Renal pelvis (tissue), 4 donors: ENCODE data around the gene ABTB2. TPM values are rescaled to one million over a fixed set of nuclear protein-coding genes. Genes with fewer than 3 reads are reported as not detected.
"Not testable (repeated sequence)": the region's sequence is repeated elsewhere in the genome, so short reads cannot be mapped to it uniquely, and the experiment has no call there.

Experiments
- DNase-seq: peaks from one replicate; pipeline ENCODE4 v3.0.0-alpha.2; 2013
- polyA plus RNA-seq, 3 donors: library from polyadenylated mRNA; unstranded; fragments of 120-200 nt; gene quantifications; one replicate each; pipeline ENCODE4 v1.2.1, GENCODE V29; 2013; ENCODE audit not compliant: insufficient read length in 3 of 3

Gene ABTB2
- polyA plus RNA-seq, 3 donors, result 8.1 to 10.4 (median 9.1) TPM

DNA sequence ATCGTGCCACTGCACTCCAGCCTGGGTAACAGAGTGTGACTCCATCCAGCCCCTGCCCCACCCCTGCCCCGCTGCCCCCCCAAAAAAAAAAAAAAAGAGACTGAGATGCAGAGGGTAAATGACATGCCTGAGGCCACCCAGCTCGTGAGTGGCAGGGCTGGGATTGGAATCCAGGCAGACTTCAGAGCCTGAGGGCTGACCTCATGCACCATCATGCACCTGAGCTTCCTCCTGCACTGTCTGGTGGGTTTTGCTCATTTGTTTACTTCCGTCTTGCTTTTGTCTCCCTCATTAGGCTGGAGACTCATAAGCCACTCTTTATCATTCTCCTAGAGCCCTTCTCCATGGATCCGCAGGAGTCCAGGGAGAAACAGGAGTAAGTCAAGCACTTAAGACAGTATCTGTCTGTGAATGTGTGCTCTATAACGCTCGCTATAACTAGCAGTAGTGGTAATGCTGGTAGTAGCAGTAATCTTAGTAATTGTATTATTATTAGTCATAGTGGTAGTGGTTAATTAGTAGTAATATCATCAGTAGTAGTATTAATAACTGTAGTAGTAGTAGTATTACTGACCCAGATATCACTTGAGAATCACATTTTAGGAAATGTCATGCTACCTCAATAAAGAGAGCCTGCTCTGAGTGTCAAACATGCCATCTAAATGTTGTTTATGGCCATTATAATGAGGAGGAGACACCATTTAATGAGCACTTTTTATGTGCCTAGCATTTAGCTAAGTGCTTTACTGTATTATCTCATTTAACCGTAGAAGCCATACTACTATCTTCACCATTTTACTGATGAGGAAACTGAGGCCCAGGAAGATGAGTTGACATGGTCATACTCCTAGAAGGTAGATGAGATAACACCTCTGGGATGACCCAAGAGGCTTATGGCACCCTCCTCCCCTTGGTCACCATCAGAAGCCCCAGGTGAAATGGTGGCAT lies 167.3 kb downstream of the ABTB2 start:
- DNase-seq, result no peak

DNA sequence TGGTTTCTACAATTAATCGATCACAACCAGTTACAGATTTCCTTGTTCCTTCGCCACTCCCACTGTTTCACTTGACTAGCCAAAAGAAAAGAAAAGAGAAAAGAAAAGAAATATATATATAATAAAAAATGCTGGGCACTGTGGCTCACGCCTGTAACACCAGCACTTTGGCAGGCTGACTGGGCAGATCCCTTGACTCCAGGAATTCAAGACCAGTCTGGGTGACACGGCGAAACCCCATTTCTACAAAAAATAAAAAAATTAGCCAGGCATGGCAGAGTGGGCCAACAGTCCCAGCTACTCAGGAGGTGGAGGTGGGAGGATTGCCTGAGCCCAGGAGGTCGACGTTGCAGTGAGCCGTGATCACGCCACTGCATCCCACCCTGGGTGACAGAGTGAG lies 168.6 kb downstream of the ABTB2 start:
- DNase-seq, result no peak

DNA sequence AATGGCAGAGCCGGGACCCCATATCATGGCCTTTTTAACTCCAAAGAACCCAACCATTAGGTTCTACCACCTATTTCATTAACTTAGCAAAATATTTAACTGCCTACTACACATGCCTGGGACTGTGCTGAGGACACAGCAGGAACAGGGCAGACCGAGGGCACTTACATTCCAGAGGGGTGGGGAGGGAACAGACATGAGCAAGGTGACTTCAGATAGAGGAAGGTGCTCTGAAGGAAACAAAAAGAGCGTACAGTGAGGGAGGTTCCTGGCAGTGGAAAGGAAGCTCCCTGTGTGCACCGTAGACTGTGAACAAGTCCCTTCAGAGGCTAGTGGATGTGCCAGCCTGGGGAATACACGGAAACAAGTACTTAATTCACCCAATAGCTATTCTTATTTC lies 169.6 kb downstream of the ABTB2 start:
- no peak for DNase-seq

DNA sequence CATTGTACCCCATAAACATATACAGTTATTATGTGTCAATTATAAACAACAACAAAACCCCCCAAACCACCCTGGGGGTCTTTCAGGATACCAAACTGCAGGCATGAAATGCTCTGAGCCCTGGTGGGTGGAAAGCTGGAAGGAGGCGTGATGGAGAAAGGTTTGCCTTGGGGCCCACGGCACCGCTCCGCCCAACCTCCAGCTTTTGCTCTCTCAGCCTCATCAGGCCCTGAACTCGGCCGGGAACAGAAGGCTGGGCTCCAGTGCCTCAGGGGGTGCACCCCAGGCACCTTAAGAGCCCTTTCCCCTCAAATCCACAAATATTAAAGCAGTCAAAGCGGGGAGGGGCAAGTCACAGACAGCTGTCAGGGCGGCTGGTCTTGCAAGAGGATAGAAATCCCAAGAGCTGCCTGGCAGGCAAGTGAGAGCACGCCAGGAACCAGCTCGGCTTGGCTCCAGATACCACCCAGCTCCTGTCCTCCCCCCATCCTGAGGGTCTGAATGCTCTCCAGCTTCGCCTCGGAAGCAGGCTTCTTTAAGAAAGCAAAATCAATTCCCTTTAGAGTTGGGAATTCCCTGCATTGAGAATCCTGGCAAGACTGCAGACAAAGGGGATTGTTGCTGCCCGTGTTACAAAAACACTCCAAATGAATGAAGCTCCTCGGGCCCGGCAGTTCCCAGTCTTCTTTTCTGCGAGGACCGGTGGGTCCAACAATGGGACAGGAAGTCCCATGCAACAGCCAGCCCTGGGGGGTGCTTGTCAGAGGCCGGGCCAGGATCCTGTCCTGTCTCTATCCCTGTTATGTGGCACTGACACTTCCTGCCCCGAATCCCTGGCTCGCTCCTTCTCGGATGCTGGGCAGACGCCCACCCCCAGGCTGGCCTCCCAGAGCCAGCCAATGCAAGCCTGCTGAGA lies 171.6 kb downstream of the ABTB2 start:
- no peak for DNase-seq

DNA sequence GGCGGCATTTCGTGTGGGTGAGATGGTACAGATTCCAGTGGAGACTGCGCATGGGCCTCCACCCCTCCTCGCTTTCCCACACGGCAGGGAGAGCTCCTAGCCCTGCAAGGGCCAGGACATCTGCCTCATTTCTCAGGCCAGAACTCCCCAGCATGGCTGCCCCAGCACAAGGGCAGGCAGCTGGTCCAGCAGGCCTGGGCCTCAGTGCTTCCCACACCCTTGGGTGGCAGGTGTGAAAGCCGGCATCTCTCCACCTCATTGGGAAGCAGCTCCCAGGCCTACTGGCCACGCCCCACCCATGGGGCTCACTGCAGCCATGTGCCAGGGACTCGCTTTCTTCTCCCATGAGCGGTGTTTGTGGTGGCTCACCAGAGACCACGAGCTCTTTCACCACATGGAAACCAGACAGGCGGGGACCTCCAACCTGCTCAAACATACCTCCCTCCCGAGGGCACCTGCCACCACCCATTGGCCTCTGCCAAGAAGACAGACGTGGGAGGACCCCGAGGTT lies 173.2 kb downstream of the ABTB2 start:
- no peak for DNase-seq

DNA sequence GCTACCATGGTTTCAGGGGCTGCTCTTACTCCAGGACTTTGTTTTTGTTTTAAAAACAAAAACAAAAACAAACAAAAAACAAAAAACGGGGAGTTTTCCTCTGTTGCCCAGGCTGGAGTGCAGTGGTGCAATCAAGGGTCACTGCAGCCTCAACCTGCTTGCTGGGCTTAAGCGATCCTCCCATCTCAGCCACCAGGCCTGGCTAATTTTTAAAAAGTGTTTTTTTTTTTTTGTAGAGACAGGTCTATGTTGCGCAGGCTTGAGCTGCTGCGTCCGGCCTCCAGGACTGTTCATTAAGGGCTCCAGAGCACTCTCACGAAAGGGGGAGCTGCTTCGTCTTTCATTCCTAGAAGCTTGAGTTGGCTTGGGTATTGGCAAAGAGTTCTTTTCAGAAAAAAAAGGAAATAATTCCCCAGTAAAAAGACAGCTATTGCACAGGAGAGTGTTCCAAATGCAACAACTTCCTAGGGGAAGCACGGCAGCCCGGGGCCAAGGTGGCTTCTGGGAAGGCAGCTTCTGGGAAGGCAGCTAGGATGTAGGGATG lies 173.9 kb downstream of the ABTB2 start:
- DNase-seq, result no peak

DNA sequence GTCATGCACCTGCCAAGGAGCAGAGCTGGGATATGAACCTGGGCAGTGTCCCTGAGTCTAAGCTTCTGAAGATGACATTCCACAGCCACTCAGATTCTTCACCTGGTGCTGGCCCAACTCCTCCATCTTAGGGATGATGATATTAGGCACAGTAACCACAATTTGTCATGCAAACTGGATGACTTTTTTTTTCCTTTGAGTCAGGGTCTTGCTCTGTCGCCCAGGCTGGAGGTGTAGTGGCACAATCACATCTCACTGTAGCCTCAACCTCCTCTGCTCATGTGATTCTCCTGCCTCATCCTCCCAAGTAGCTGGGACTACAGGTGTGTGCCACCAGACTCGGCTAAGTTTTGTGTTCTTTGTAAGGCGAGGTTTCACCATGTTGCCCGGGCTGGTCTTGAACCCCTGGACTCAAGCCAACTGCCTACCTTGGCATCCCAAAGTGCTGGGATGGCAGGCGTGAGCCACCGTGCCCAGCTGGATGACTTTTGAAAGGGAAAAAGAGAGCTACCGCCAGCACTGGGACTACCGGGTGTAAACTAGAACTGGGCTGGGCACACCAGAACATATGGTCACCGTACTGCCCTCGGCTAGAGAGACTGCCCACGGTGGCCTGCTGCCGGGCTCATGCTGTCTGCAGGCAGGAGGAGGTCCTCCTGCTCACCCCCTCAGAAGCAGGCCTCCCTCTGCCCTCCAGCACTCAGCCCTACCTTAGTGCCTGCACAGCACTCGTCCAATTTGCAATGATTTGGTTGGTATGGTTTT lies 174.7 kb downstream of the ABTB2 start:
- no peak for DNase-seq

DNA sequence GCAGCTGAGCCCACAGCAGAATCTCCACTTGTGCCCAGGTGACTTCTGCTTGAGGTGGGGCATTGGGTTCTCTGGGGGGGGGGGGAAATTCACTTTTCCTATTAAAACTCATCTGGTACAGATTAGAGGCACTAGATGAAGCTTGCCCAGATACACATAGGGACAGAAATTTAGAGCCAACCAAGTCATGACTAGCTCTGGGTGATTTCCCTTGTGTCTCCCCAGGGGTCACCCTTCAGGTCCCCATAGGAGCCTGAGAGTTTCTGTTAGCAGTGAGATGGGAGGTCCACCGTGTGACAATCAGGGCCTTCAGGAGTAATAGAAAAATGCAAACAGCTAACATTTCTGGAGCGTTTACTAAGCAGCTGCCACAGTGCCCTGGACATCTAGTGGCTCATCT lies 175.4 kb downstream of the ABTB2 start:
- DNase-seq, result no peak

DNA sequence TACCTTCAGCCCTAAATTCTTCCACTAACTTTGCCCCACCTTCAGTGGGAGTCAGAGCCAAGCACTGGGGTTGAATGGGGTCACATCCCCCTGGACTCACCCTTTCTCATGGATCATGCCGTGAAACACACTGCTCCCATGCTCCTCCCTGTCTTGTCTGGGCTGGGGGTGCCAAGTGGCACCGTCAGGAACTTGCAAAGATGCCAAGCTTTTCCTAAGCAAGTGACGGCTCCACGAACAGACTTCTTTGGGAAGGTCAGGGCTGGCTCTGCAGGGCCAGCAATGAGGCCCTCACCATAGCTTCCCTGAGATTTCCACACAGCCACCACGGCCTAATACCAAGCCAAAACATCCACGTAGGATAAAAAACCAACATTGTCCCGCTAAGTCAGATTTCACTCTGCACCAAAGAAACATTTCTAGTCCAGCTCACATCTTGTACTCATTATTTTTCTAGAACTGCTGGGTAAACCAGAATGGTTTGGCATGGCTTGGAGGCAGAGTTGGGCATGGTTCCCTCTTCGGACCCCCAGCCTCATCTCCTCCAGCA lies 175.9 kb downstream of the ABTB2 start:
- no peak for DNase-seq

DNA sequence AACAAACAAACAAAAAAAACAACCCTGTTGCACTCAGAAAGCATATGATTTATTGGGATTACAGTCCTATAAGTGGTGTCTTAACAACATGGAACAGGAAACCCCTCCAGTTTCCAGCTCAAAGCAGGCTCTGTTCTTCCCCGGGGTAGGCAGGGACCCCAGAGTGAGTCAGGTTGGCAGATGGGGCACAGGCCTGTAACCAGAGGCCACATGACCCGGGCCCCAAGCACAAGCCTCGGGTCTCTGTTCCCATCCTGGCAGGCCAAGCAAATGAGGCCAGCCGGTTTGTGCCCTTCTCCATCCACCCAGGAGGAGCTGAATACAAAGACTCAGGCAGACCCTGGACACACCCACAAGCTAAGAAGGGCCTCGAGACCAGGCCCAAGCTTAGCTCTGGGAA lies 176.6 kb downstream of the ABTB2 start:
- no peak for DNase-seq

DNA sequence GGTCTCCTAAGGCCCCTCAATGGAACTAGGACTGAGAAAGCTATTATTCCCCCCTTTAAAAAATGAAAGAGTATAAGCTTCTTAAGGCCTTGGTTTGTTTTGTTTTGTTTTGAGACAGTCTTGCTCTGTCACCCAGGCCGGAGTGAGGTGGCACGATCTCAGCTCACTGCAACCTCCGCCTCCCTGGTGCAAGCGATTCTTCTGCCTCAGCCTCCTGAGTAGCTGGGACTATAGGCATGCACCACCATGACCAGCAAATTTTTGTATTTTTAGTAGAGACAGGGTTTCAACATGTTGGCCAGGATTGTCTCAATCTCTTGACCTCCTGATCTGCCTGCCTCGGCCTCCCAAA lies 177.0 kb downstream of the ABTB2 start:
- DNase-seq, result not testable (repeated sequence)

DNA sequence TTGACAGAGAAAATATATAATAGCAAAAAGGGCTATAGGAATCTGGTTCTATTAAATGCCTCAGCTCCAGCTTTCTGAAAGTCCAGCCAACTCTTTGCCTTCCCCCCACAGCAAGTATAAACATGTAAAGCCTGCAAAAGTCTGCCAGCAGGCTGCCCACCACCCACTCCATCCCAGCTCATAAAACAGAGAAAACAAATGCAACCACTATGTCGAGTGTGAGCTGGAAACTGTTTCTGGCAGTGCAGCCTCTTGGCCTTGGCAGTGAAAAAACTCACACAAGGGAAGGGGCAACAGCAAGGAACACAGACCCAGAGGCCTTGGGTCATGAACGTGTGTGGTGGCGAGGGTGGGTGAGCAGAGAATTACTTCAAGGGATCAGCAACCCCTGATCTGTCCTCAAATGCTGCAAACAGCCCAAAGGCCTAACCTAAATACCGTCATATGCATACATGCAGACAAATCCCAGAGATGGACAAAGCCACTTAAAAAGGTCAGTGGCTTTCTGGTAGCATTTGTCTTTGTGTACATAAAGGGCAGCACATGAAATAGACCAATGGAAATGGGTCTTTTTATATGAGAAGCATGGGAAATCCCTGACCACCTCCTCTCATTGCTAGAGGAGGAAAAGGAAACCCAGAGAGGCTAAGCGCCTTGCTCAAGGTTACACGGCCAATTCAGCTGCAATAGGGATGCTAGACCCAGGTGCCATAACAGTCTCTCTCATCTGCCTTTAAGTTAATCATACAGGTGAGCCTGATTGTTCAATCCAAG lies 177.6 kb downstream of the ABTB2 start:
- DNase-seq, result no peak

DNA sequence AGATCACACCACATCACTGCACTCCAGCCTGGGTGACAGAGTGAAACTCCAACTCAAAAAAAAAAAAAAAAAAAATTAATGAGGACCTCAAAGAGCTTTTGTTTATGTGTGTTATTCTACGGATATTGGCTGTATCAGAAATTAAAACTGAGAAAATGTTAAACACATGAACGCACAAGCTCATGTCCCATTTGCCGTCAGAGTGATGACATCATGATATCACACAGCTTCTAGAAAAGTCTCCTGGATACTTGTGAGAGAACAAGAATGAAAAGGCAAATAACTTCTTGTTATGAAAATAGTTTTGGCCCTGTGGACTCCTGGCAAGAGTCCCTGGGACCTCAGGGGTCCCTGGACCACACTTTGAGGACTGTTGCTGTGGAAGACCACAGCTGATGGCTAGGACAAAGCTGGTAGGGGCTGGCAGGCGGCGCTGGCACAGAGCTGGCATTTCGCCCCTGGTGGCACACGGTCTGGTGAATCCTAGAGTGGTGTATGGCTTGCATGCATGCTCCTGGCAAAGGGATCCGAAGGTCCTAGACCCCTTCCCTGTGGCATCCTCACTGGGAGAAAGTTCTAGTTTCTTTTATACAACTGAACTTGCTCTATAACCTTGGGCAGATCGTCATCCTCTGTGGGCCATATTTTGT lies 178.7 kb downstream of the ABTB2 start:
- DNase-seq, result no peak

DNA sequence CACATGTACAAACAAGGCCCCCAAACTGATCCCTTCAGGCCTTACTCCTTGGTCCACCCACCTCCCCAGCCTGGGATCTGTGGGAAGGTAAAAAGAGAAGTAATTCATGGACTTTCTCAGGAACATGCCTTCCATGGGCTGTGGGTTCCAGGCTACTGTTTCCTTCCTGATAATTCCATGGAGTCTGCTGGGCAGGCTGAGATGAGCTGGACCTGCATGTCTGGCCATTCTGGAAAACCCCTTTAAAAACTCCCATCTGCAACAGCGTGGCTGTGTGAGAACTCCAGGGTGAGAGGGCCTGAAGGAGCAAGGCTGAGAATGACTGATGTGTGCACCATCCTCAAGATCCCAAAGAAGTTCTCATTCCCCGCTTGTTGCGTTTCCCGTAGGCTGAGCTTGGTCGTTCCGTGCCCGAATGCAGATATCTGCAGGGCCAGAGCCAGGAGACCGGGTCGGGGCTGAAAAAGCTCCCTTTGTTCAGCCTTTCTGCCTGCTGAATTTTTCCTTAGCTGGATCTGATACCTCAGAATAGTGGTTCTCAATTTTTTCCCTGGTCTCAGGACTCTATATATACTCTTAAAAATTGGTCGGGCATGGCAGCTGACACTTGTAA lies 179.5 kb downstream of the ABTB2 start:
- no peak for DNase-seq

DNA sequence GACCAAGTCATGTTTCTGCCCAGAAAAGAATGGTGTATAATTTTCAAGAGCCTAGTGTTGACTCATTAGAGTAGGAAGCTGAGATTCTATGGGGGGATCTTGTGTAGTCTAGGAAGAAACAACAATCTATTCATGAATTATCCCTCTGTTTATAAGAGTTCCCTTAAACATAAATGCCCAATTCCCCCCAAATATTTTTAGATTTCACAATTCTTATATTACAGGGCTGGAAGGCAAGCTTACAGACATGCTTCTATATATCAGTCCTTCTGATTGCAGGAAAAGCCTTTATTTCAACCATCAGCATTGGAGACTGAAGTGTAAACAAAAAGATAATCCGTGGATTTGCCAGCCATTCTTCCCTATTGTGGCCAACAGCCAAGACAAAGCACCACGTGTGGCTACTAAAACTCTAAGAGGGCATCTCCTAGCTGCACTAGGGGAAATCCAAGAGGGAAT lies 181.0 kb downstream of the ABTB2 start:
- DNase-seq, result no peak

DNA sequence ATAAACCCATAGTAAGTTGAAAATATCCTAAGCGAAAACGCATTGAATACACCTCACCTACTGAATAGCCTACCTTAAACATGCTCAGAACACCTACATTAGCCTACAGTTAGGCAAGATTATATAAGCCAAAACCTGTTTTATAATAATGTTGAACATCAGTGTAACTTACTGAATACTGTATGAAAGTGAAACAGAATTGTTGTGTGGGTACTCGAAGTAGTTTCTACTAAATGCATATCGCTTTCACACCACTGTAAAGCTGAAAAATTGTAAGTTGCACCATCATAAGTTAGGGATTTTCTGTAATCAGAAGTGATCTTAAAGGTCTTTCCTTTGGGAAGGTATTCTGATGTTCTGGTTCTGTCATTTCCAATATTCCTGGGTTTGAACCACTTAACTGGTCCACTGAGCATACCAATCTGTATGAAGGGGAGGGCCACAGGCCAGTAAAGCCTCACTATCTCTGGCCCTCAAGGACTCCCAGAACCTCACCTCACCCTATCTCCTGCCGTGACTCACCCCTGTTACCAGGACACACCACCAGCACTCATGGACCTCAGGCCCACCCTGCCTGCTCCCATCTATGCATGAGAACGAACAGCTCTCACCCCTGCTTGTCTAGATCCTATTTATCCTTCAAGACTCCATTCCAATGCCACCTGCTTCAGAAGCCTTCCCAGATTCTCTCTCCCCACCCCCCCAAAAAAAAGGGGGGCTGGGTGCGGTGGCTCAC lies 182.4 kb downstream of the ABTB2 start:
- no peak for DNase-seq

DNA sequence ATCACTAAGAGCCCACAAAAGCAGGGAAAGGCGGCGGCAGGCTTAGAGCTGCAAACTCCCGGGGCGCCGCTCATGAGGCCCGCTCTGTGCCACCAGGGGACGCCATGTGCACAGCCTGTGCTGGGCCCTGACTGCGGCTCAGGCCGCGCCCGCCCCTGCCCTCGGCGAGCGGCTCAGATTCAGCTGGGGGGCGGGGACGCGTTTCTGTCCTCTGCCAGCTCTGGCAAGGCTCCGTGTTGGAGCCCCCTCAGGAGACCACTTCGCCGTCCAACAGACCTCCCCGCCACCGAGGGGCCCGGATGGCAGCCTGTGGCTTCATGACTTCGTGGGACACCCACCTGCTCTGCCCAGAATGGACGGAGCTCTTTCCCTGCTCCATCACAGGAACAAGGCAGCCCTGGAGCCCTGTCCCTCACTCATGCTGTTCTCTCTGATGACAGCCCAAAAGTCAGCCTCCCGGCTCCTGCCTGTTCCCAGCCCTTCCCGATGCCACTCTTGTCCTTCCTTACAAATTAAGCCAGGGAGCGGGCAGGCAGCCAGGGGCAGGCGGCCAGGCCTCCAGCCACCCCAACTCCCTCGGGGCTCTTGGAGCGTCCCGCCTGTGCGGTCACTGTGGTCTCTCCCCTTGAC lies 183.3 kb downstream of the ABTB2 start:
- peak; percentile 70 for DNase-seq

DNA sequence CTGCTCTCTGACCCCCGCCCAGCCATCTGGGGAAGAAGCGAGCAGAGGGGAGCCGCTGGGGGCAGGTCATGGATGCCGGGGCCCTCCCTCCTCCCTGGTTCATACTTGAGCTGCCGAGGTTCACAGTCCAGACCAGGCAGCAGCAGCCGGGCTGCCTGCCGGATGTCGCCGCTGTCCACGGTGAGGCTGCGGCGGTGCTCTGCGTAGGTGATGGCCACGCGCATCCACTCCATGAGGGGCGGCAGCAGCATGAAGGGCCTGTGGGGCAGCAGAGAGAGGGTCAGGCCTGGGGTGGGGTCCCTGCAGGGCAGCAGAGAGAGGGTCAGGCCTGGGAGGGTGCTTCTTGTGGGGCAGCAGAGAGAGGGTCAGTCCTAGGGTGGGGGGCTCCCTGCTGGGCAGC lies 184.8 kb downstream of the ABTB2 start:
- DNase-seq, result no peak
